Stimulated activated effector memory CD8-positive, alpha-beta T cell treated with anti-CD3 and anti-CD28 coated beads, Interleukin-12 subunit alpha, Interleukin-12 subunit beta, amount 100 ng/mL, for 72 hours (primary cell): ENCODE measurements around the gene GMEB2.

ENCODE experiments used
- ATAC-seq: fragments of 150-1000 bp; cut with Tn5 transposase; 2 replicates; pipeline ENCODE4 v1.10.0; 2021
- DNase-seq, 2 donors: peaks; one replicate each; pipeline ENCODE4 v3.0.0; 2021 to 2022; ENCODE audit warnings: low spot score in 2 of 2
- H3K27ac Mint-ChIP-seq: one replicate; pipeline ENCODE4 v1.8.0; 2022; ENCODE audit warnings: mild to moderate bottlenecking, mixed read lengths
- H3K36me3 Mint-ChIP-seq: one replicate; pipeline ENCODE4 v1.8.0; 2022; ENCODE audit warnings: mild to moderate bottlenecking, mixed read lengths
- H3K4me1 Mint-ChIP-seq: one replicate; pipeline ENCODE4 v1.8.0; 2022; ENCODE audit warnings: mixed read lengths
- H3K4me3 Mint-ChIP-seq: one replicate; pipeline ENCODE4 v1.8.0; 2022; ENCODE audit warnings: mild to moderate bottlenecking, mixed read lengths
- H3K9me3 Mint-ChIP-seq: one replicate; pipeline ENCODE4 v1.8.0; 2022; ENCODE audit warnings: mixed read lengths

The GMEB2 gene

DNA sequence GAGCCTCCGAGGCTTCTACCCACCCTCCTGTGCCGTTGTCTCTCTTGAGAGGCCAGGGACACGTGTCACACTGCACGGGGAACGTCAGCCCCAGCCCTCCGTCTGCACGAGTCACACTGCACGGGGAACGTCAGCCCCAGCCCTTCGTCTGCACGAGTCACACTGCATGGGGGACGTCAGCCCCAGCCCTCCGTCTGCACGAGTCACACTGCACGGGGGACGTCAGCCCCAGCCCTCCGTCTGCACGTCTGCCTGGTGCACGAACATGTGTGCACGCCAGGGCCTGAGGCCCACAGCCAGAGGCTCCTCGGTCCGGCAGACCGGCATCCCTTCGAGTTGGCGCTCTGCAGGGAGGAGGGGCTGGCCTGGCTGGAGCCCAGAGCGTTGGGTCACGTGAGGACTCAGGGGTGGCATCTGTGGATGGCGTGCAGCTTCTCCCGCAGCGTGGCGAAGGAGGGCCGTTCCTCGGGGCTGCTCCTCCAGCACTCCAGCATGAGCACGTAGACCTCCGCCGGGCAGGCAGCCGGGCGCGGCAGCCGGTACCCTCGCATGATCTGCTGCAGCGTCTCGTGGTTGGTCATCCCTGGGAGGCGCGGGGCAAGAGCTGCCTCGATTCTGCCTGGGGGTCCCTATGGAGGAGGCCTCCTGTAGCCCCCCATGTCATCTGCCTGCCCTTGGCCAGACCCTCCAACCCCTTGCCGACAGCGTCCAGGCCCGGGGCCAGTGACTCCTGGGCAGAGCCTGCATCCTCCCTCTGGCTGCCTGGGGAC, 86.3 kb downstream of the GMEB2 start:
- Mint-ChIP-seq H3K27ac (no peak overlapping the region), H3K36me3 (peaks cover 10% of the 10 kb centered on the region)
- no peak for DNase-seq

DNA sequence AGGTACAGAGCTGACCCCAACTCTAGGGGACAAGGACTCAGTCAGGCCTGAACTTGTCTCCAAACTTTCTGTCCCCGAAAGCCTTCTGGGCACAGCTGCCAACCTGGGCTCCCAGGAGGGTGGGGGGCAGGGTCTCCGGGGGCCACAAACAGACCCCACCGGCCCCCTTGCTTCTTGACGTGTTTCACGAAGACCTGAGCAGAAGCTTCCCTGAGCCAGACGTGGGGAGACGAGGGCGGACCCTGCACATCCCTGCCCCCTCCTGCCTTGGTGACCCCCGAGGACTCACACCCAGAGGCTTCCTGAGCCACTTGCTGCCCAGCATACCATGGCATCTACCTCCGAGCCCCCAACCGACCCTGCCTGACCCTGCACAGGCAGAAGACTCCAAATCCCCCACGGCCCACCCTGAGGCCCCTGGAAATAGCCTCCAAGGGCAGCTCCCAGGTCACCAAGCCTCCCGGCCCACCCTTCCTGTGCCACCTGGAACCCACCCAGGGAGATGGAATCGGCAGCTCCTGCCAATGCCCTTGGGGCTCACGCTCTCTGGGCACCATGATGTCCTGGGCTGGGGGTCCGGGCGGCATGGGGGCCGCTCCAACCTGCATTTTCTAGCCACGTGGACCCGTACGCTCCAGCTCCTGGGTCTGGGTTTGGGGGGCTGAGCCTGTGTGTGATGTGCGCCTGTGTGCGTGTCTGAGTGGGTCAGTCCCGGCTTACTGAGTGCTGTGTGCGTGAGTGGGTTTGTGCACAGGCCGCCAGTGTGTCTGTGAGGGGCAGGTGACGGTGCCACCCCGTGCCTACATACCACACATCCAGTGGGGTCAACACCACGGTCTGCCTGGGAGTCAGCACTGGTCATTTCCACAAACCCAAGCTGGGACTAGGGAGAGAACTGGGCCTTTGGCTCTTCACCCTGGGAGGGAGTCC, 87.2 kb downstream of the GMEB2 start:
- Mint-ChIP-seq H3K9me3 (no peaks in the 10 kb centered on the region), H3K27ac (peak overlapping the region; percentile 14), H3K4me1 (peaks cover 19% of the 10 kb centered on the region), H3K36me3 (peaks cover 10% of the 10 kb centered on the region), H3K4me3 (no peak overlapping the region)
- no peak for DNase-seq
- no peak for ATAC-seq

More for the DNA sequence above, 86.3 kb downstream of the GMEB2 start:
- no peak for ATAC-seq
- Mint-ChIP-seq H3K9me3 (no peaks in the 10 kb centered on the region), H3K4me1 (peaks cover 25% of the 10 kb centered on the region), H3K4me3 (no peak overlapping the region)

DNA sequence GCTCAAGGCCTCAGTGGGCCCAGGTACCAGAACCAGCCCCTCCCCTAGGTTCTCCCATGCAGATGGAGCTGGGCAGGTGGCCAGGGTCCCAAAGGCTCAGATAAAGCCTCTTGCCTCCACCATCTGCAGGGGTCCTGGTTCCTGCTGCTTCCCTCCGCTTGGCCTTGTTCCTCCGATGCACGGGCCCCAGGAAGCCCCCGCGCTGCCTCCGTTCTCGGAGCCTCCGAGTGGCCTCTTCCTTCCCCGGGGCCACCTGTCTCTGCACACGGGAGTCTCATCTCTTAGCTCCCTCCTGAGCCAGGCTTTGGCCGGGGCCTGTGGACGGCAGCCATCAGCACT, 87.8 kb downstream of the GMEB2 start:
- peaks cover 19% of the 10 kb centered on the region for H3K4me1 Mint-ChIP-seq
- peaks cover 10% of the 10 kb centered on the region for H3K36me3 Mint-ChIP-seq
- no peak overlapping the region for H3K4me3 Mint-ChIP-seq
- no peak for ATAC-seq
- peak overlapping the region; percentile 14 for H3K27ac Mint-ChIP-seq
- no peaks in the 10 kb centered on the region for H3K9me3 Mint-ChIP-seq
- no peak for DNase-seq

DNA sequence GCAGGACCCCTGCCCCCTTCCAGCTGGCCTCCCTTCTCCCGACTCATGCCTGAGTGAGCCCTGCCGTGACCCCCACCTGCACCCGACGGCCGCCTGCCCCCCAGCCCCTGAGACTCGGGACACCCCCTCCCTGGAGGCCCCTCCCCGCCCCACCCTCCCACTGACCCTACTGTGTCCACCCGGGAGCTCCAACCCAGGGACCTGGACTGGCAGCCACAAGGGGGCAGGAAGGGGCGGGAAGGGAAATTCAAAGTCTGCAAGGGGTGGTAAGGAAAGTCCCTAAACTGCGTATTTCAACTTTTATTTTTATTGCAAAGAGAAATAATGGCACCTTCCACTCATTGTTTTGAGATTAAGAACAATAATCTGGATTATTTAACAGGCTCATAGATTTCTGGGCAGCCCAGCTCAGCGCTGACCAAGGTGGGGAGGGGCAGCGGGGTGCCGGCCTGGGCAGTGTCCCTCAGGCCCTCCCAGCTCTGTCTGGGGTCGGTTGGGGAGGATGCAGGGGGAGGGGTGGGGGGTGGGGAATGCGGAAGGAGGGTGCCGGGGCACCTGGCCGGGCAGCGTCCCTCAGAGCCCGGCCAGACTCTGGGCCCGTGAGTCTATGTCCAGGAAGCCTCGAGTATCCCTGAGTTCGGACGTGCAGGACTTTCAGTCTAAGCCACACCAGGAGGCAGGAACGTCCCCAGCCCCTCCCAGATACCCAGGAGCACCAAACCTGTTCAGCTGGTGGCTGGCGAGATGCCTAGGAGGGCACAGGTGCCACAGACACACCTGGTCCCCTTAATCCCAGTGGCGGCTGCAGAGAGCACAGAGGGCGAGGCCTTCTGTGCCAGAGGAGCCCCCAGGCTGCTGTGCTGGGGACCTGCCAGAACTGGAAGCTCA, 88.5 kb downstream of the GMEB2 start:
- Mint-ChIP-seq H3K4me1 (peaks cover 19% of the 10 kb centered on the region), H3K4me3 (peak overlapping the region; percentile 72), H3K36me3 (peaks cover 10% of the 10 kb centered on the region), H3K27ac (peak overlapping the region; percentile 84), H3K9me3 (no peaks in the 10 kb centered on the region)
- DNase-seq: no peak
- no peak for ATAC-seq
